Effector memory CD8-positive, alpha-beta T cell (primary cell): Measurements from ENCODE around the gene KLF3.
"Not testable (repeated sequence)": the region's sequence is repeated elsewhere in the genome, so short reads cannot be mapped to it uniquely, and the experiment has no call there.

Experiments used
- ATAC-seq: fragments of 150-1000 bp; cut with Tn5 transposase; replicated peaks from 2 replicates; pipeline ENCODE4 v1.10.0; 2021; ENCODE audit warnings: mild to moderate bottlenecking, moderate library complexity
- DNase-seq, 3 experiments: peaks; one replicate each; pipeline ENCODE4 v3.0.0; 2021
- H3K27ac Mint-ChIP-seq, 2 donors: one replicate each; pipeline ENCODE4 v1.8.0; 2022; ENCODE audit warnings: mild to moderate bottlenecking in 2 of 2, mixed read lengths in 2 of 2, moderate library complexity in 2 of 2
- H3K27me3 Mint-ChIP-seq, 2 donors: one replicate each; pipeline ENCODE4 v1.8.0; 2022; ENCODE audit warnings: mixed read lengths in 2 of 2
- H3K36me3 Mint-ChIP-seq: one replicate; pipeline ENCODE4 v1.8.0; 2022; ENCODE audit warnings: mild to moderate bottlenecking, moderate library complexity, mixed read lengths; ENCODE audit not compliant: insufficient read depth
- H3K4me1 Mint-ChIP-seq, 2 donors: one replicate each; pipeline ENCODE4 v1.8.0; 2022; ENCODE audit warnings: low read depth in 2 of 2, mixed read lengths in 2 of 2
- H3K4me3 Mint-ChIP-seq, 2 donors: one replicate each; pipeline ENCODE4 v1.8.0; 2022; ENCODE audit warnings: mild to moderate bottlenecking in 2 of 2, mixed read lengths in 2 of 2, moderate library complexity in 2 of 2
- H3K9me3 Mint-ChIP-seq, 2 donors: one replicate each; pipeline ENCODE4 v1.8.0; 2022; ENCODE audit warnings: mixed read lengths in 2 of 2
- total RNA-seq, 9 experiments: gene quantifications; one replicate each; lab custom pipeline; 2026; lab: John Stamatoyannopoulos, UW

KLF3 gene
- 29.5 to 135 (median 89.6) reads per million in 9 experiments for total RNA-seq

DNA sequence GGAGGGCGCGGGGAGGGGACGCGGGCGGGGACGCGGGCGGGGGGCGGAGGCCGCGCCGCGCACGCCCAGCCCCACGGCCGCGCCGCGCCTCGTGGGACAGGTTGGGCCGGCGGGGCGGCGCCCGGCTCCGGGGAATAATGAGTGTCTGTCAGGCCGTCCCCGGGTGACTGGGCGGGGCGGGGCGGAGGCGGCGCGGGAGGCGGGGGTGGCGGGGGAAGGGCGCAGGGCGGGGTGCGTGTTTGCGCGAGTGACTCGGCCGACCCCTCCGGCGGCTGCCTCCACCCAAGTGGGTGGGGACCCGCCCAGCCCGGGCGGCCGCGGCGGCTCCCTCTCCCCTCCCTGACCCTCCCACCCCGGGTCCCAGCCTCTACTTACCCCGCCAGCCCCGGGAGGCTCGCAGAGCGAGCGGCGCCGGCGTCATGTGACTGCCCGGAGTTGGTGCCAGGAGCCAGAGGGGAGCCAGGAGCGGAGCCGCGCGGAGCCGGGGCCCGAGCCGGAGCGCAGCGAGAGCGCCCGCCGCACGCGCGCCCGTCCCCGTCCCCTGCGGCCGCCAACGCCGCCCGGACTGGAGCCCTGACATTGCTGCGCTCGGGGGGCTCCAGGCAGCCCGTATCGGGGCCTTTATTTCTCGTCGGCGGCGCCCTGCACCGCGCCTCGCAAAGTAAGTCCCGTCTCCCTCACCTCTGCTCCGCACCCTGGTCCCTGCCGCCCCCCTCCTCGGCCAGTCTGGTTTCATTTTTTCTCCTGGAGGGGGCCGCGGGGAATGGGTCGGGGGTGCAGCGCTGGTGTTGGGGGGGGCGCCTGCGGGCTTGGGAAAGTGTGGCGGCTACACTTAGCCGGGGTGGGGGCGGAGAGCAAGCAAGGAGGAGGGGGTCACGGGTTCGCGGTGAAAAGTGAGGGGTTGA lies at the start of gene KLF3:
Gene KLF3 (plus strand): TSS at position 399 of the 905 bp plus-strand sequence. CDS start 16,427 bp downstream, outside the sequence.
- peak within 1 kb of the TSS; percentile 95 for H3K27ac Mint-ChIP-seq
- DNase-seq (peak; percentile 86 to 89 (median 89)), ATAC-seq (peak; percentile 70)
- H3K4me3 Mint-ChIP-seq: peak within 1 kb of the TSS; percentile 96 to 98
- H3K9me3 Mint-ChIP-seq: no peaks in the 10 kb centered on the region
- H3K4me1 Mint-ChIP-seq: peaks cover 26 to 52% of the 10 kb centered on the region in 2 donors
- H3K27me3 Mint-ChIP-seq: no peaks in the 10 kb centered on the region
- H3K36me3 Mint-ChIP-seq: peaks cover 48% of the 10 kb centered on the region

DNA sequence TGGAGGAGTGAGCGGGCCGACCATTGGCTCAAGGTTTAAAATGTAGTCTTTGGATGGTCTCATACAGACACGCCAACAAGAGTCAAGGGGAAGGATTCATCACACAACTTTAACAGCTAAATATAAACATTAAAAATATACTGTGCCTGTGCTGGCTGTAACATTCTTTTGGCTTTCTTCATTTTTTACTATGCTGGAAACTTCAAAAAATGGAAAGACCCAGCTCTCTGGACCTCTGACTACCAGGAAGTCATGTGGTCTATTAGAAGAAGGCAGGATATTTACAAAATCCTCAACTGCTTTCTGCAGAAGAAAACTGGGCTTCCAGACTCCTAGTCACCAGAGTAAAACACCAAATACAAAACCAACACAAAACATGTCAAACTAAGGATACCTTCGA lies 49.8 kb upstream of the KLF3 start:
- peaks cover 3% of the 10 kb centered on the region for H3K36me3 Mint-ChIP-seq
- H3K4me1 Mint-ChIP-seq: peaks cover 5 to 7% of the 10 kb centered on the region in 2 donors
- H3K4me3 Mint-ChIP-seq: no peak overlapping the region
- H3K27me3 Mint-ChIP-seq: no peaks in the 10 kb centered on the region
- no peaks in the 10 kb centered on the region for H3K9me3 Mint-ChIP-seq
- H3K27ac Mint-ChIP-seq: no peak overlapping the region
- ATAC-seq: no peak
- no peak for DNase-seq

DNA sequence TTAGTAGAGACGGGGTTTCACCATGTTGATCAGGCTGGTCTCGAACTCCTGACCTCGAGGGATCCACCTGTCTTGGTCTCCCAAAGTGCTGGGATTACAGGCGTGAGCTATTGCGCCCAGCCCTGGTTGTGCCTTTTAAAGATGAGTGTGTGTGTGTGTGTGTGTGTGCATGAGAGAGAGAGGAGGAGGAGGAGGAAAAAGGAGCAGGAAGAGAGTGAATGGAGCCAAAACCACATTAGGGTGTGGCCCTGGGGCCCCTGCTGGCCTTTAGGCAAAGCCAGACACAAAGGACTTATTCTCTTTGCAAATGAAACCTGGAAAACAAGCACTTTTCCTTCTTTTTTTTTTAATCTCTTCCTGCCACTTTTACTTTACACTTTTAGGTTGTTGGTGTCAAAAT lies 48.2 kb upstream of the KLF3 start:
- H3K4me3 Mint-ChIP-seq: no peak overlapping the region
- no peak for ATAC-seq
- H3K36me3 Mint-ChIP-seq: no peaks in the 10 kb centered on the region

DNA sequence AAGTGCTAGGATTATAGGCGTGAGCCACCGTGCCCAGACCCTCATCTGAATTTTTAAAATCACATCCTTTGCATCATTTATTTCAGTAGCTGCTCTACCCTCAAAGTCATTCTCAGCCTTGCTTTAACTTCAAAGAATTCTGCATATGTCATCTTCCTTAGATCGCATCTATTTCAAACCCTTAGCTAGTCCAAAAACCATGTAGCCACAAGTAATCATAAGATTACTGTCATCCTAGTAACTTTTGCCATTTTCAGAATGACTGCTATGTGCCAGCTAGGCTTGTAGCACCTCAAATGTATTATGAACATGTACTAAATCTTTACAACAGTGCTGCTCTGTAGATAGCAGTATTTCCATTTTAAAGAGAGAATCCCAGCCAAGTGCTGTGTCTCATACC lies 45.5 kb upstream of the KLF3 start:
- DNase-seq: no peak
- peaks cover 0 to 3% of the 10 kb centered on the region in 2 donors for H3K4me1 Mint-ChIP-seq
- no peak overlapping the region for H3K4me3 Mint-ChIP-seq
- no peak for ATAC-seq
- H3K27ac Mint-ChIP-seq: no peak overlapping the region
- no peaks in the 10 kb centered on the region for H3K36me3 Mint-ChIP-seq
- no peaks in the 10 kb centered on the region for H3K9me3 Mint-ChIP-seq
- no peaks in the 10 kb centered on the region for H3K27me3 Mint-ChIP-seq

More for the DNA sequence above, 48.2 kb upstream of the KLF3 start:
- DNase-seq: no peak
- Mint-ChIP-seq H3K9me3 (no peaks in the 10 kb centered on the region), H3K4me1 (peaks cover 0 to 1% of the 10 kb centered on the region in 2 donors), H3K27me3 (no peaks in the 10 kb centered on the region), H3K27ac (peak overlapping the region in 1 of 2 donors; percentile 71)

DNA sequence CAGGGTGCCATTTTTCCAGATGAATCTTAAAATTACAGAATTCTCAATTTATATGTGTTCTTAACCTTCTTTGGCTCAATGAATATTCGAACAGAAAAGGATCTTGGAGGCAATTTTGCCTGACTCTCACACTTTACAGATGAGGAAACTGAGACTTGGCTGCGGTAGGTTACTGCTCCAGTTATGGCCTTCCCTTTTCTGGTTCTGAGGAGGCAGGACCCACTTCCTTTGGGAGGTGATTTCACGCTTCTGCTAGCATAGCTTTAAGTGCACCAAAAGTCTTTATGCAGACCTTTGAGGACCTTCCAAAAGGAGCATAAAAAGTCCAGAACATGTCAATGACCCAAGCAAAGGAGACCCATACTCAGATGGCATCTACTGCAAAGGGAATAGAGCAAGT lies 44.7 kb upstream of the KLF3 start:
- H3K27ac Mint-ChIP-seq: no peak overlapping the region
- no peaks in the 10 kb centered on the region for H3K27me3 Mint-ChIP-seq
- no peaks in the 10 kb centered on the region for H3K36me3 Mint-ChIP-seq
- peaks cover 0 to 2% of the 10 kb centered on the region in 2 donors for H3K4me1 Mint-ChIP-seq
- DNase-seq (no peak), ATAC-seq (no peak)
- H3K4me3 Mint-ChIP-seq: no peak overlapping the region
- no peaks in the 10 kb centered on the region for H3K9me3 Mint-ChIP-seq

DNA sequence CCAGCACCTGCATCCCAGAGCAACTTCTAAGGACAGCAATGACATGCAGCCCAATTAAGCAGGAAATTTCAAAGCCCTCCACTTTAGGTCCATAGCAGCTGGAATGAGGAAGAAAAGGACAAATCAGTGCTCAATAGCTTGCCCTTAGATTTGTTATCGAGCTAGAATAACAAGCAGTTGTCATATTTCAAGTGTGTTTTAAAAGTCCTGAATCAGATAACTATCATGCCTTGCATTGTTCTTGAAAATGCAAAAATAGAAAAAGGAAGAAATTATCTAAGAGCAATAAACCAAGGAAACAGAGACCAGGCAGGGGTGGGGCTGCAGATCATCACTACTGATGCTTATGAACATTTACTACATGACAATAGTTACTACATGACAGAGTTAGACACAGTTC lies 43.9 kb upstream of the KLF3 start:
- no peaks in the 10 kb centered on the region for H3K27me3 Mint-ChIP-seq
- H3K27ac Mint-ChIP-seq: peak overlapping the region in 1 of 2 donors; percentile 35

DNA sequence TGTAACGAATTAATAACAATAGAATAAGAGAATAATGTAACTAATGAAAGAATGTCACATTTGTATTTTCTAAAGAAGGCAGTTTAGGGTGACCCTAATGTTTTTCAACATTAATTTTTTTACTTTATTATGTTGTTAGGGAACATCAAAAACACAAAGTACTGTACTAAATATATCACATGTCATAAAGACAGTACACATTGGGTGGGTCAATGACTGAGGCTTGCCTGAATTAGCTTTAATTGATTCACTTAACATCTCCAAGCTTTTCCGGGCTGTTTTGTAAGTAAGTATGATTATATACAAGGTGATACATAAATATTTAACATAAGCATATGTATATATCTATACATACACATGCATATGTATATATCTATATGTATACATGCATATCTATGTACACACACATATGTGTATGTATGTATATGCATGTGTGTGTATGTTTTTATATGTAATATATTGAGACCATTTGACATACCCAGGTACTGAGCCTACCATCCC lies 43.4 kb upstream of the KLF3 start:
- Mint-ChIP-seq H3K27ac (peak overlapping the region in 1 of 2 donors; percentile 35), H3K9me3 (no peaks in the 10 kb centered on the region), H3K36me3 (no peaks in the 10 kb centered on the region), H3K27me3 (no peaks in the 10 kb centered on the region), H3K4me3 (no peak overlapping the region), H3K4me1 (peaks cover 0 to 2% of the 10 kb centered on the region in 2 donors)
- no peak for DNase-seq
- ATAC-seq: no peak

More for the DNA sequence above, 43.9 kb upstream of the KLF3 start:
- DNase-seq: no peak
- Mint-ChIP-seq H3K36me3 (no peaks in the 10 kb centered on the region), H3K9me3 (no peaks in the 10 kb centered on the region), H3K4me3 (no peak overlapping the region), H3K4me1 (peaks cover 0 to 2% of the 10 kb centered on the region in 2 donors)
- no peak for ATAC-seq

DNA sequence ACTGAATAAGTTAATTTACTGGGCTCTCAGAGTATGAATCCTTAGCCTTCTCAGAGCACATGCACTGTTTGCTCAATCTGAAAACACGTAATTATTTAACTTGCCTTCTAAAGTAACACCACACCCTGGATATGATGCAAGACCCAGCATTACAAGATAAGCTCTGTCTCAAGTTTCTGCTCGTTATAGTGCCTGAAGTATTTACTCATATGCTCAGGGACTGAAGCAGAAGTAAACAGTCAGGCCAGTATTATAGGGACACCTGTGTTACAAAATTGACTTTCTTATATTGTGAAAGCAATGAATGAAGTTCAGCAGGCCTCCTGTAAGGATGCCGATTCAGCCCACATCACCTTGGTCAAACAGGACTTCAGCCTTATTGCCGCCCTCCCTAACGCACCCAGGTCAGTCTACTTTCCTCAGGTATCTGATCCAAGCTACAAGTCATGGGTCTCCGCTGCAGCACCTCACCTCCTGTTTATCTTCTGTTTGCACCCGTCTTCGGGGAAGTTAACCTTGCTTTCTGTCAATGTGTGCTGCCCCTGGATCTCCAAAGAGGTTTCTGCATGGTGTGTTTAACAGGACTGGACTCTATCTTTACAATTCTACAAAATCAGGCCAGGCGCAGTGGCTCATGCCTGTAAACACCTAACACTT lies 42.8 kb upstream of the KLF3 start:
- ATAC-seq: no peak
- Mint-ChIP-seq H3K27me3 (no peaks in the 10 kb centered on the region), H3K9me3 (no peaks in the 10 kb centered on the region), H3K4me3 (no peak overlapping the region), H3K27ac (no peak overlapping the region), H3K4me1 (peaks cover 0 to 2% of the 10 kb centered on the region in 2 donors), H3K36me3 (no peaks in the 10 kb centered on the region)
- DNase-seq: no peak

DNA sequence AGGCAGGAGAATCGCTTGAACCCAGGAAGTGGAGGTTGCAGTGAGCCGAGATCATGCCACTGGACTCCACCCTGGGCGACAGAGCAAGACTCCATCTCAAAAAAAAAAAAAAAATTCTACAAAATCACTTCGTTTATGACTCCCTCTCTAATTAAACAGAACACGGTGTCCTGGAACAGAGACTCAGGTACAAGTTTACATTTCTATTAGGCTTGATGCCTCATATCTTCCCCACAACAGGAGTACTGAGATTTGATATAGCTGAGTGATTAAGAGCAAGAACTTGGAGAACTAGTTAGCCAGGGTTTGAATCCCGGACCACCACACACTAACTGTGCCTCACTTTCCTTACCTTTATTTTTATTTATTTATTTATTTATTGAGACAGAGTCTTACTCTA lies 42.2 kb upstream of the KLF3 start:
- no peaks in the 10 kb centered on the region for H3K36me3 Mint-ChIP-seq
- no peaks in the 10 kb centered on the region for H3K9me3 Mint-ChIP-seq
- H3K4me1 Mint-ChIP-seq: peaks cover 0 to 2% of the 10 kb centered on the region in 2 donors
- H3K4me3 Mint-ChIP-seq: no peak overlapping the region
- ATAC-seq: no peak
- DNase-seq: no peak
- no peak overlapping the region for H3K27ac Mint-ChIP-seq
- H3K27me3 Mint-ChIP-seq: no peaks in the 10 kb centered on the region

DNA sequence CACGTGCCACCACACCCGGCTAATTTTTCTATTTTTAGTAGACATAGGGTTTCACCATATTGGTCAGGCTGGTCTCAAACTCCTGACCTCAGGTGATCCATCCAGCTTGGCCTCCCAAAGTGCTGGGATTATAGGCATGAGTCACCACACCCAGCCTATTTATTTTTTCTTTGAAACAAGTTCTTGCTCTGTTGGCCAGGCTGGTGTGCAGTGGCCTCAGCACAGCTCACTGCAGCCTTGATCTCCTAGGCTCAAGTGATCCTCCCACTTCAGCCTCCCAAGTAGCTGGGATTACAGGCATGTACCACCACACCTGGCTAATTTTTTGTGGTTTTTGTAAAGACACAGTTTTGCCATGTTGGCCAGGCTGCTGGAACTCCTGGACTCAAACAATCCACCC lies 41.7 kb upstream of the KLF3 start:
- not testable (repeated sequence) for ATAC-seq, H3K36me3 Mint-ChIP-seq, H3K4me1 Mint-ChIP-seq, H3K27me3 Mint-ChIP-seq, H3K27ac Mint-ChIP-seq, H3K4me3 Mint-ChIP-seq, H3K9me3 Mint-ChIP-seq, DNase-seq

DNA sequence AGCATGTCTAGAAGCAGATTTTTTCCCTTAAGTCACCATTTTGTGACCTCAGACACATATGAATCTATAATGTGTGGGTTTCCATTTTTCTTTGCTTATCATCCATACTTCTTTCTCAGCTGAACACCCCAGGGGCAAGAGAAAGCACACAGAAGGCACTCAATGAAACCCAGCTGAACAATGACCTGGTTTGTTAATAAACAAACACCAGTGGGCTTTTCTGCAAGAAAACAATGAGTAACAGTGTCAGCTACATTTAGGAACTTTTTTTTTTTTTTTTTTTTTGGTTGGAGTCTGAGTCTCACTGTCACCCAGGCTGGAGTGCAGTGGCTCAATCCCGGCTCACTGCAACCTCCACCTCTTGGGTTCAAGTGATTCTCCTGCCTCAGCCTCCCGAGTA lies 40.7 kb upstream of the KLF3 start:
- Mint-ChIP-seq H3K27me3 (no peaks in the 10 kb centered on the region), H3K4me1 (peaks cover 0 to 2% of the 10 kb centered on the region in 2 donors), H3K36me3 (no peaks in the 10 kb centered on the region), H3K4me3 (no peak overlapping the region), H3K9me3 (no peaks in the 10 kb centered on the region), H3K27ac (no peak overlapping the region)
- DNase-seq (no peak), ATAC-seq (no peak)

DNA sequence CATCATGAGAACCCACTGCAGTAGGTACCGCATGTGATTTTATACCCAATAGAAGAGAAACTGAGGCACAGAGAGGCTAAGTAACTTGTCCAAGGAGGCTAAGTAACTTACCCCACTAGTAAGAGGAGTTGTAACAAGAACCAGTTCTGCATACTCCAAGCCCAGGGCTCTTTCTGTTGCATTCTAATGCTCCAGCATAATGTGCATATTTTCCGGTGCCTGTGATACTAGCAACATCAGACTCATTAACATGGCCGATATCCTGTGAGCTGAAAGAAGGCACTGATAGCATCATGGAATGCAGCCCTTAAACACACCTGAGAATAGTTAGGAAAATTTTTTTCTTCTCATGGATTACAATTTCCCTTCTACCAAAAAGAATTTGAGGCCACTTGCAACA lies 39.7 kb upstream of the KLF3 start:
- ATAC-seq (no peak), DNase-seq (no peak)
- no peaks in the 10 kb centered on the region for H3K36me3 Mint-ChIP-seq
- H3K27me3 Mint-ChIP-seq: no peaks in the 10 kb centered on the region
- H3K4me3 Mint-ChIP-seq: no peak overlapping the region
- H3K4me1 Mint-ChIP-seq: peaks cover 0 to 2% of the 10 kb centered on the region in 2 donors
- H3K27ac Mint-ChIP-seq: no peak overlapping the region
- no peaks in the 10 kb centered on the region for H3K9me3 Mint-ChIP-seq

DNA sequence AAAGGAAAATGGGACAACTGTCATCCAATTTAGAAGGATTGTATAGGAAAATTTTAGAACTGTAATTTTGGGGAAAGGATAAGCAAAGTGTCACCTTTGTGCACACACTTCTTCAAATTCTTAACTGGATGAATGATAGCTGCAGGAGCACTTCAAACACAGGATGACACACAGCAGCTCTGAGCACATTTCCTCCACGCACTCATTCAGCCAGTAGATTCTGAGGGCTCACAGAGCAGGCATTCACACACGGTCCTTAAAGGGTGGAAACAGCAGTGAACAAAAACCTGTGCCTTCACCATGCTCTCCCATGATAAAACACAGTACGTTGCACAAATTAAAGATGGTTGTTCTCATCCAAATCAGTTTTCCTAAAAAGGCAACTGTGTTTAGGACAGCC lies 38.5 kb upstream of the KLF3 start:
- no peaks in the 10 kb centered on the region for H3K9me3 Mint-ChIP-seq
- no peak for ATAC-seq
- H3K4me1 Mint-ChIP-seq: peaks cover 0 to 2% of the 10 kb centered on the region in 2 donors
- H3K36me3 Mint-ChIP-seq: no peaks in the 10 kb centered on the region
- H3K27me3 Mint-ChIP-seq: no peaks in the 10 kb centered on the region
- H3K27ac Mint-ChIP-seq: no peak overlapping the region
- DNase-seq: no peak
- H3K4me3 Mint-ChIP-seq: no peak overlapping the region
